H7 (cell line): ENCODE results near the gene IRF4. TPM values are rescaled to one million over a fixed set of nuclear protein-coding genes. Genes with fewer than 3 reads are reported as not detected.

Experiments used
- DNase-seq: peaks from one replicate; pipeline ENCODE4 v3.0.0; 2012
- H3K27me3 ChIP-seq: 2 replicates; pipeline ENCODE4 v1.6.0; 2011; ENCODE audit warnings: mild to moderate bottlenecking, low read length; ENCODE audit not compliant: control insufficient read depth, insufficient read depth
- H3K36me3 ChIP-seq: replicated peaks from 2 replicates; pipeline ENCODE4 v1.5.1; 2011; ENCODE audit warnings: low read length; ENCODE audit not compliant: control insufficient read depth, insufficient read depth
- H3K4me3 ChIP-seq: 2 replicates; pipeline ENCODE4 v1.5.1; 2011; ENCODE audit warnings: low read depth, mild to moderate bottlenecking, control low read depth, low read length, moderate library complexity; ENCODE audit not compliant: insufficient read depth
- total RNA-seq: library from RNA; depleted of rRNA; stranded (reverse); fragments of >200 nt; shearing (Covaris generic); gene quantifications from 2 replicates; pipeline ENCODE4 v1.2.3, GENCODE V29; 2014

Gene IRF4
- total RNA-seq, 1 experiment from 2014 or later, result 1.1 TPM

- H3K27me3 ChIP-seq, result no peaks in the 10 kb centered on the region
- H3K4me3 ChIP-seq, result no peak overlapping the region
These were observed 12.0 kb upstream of the IRF4 start for GRCh38 chr6:379410-380181.

GRCh38 chr6:380234-381218 is 11.0 kb upstream of the IRF4 start:
- no peak for DNase-seq
- H3K27me3 ChIP-seq, result no peaks in the 10 kb centered on the region
- H3K36me3 ChIP-seq, result no peaks in the 10 kb centered on the region
- no peak overlapping the region for H3K4me3 ChIP-seq

More at GRCh38 chr6:379410-380181, 12.0 kb upstream of the IRF4 start:
- DNase-seq, result peak; percentile 57
- no peaks in the 10 kb centered on the region for H3K36me3 ChIP-seq

- Histone ChIP-seq H3K36me3 (no peaks in the 10 kb centered on the region), H3K27me3 (no peaks in the 10 kb centered on the region), H3K4me3 (no peak overlapping the region)
- DNase-seq, result no peak
These were observed 9.7 kb upstream of the IRF4 start for GRCh38 chr6:381742-382461.

- no peaks in the 10 kb centered on the region; the same call in 1 of the 2 replicates for H3K27me3 ChIP-seq
- no peaks in the 10 kb centered on the region for H3K36me3 ChIP-seq
- H3K4me3 ChIP-seq, result no peak overlapping the region
- peak; percentile 63 for DNase-seq
These were observed 8.4 kb upstream of the IRF4 start for GRCh38 chr6:382883-383810.

GRCh38 chr6:383856-384255 is 7.7 kb upstream of the IRF4 start:
- Histone ChIP-seq H3K36me3 (no peaks in the 10 kb centered on the region), H3K27me3 (peaks cover 2% of the 10 kb centered on the region; the same call in 1 of the 2 replicates), H3K4me3 (no peak overlapping the region)
- DNase-seq, result no peak

- no peak for DNase-seq
- H3K27me3 ChIP-seq, result peaks cover 9% of the 10 kb centered on the region
- H3K4me3 ChIP-seq, result no peak overlapping the region
- no peaks in the 10 kb centered on the region for H3K36me3 ChIP-seq
These were observed 6.7 kb upstream of the IRF4 start for GRCh38 chr6:384898-385297.

GRCh38 chr6:385614-386013 is 5.9 kb upstream of the IRF4 start:
- Histone ChIP-seq H3K36me3 (no peaks in the 10 kb centered on the region), H3K27me3 (peaks cover 16% of the 10 kb centered on the region), H3K4me3 (no peak overlapping the region)
- no peak for DNase-seq

GRCh38 chr6:386688-387266 is 4.8 kb upstream of the IRF4 start:
- peaks cover 25% of the 10 kb centered on the region for H3K27me3 ChIP-seq
- H3K36me3 ChIP-seq, result no peaks in the 10 kb centered on the region
- H3K4me3 ChIP-seq, result no peak overlapping the region
- no peak for DNase-seq

GRCh38 chr6:387293-387741 is 4.2 kb upstream of the IRF4 start:
- Histone ChIP-seq H3K27me3 (peaks cover 30% of the 10 kb centered on the region), H3K4me3 (no peak overlapping the region), H3K36me3 (no peaks in the 10 kb centered on the region)
- no peak for DNase-seq

- DNase-seq, result no peak
- no peak overlapping the region for H3K4me3 ChIP-seq
- H3K27me3 ChIP-seq, result peaks cover 41% of the 10 kb centered on the region
- no peaks in the 10 kb centered on the region for H3K36me3 ChIP-seq
These were observed 3.2 kb upstream of the IRF4 start for GRCh38 chr6:388202-388903.

GRCh38 chr6:389143-389542 is 2.4 kb upstream of the IRF4 start:
- DNase-seq, result no peak
- no peaks in the 10 kb centered on the region for H3K36me3 ChIP-seq
- peaks cover 48% of the 10 kb centered on the region for H3K27me3 ChIP-seq
- no peak overlapping the region for H3K4me3 ChIP-seq

- DNase-seq, result no peak
- no peaks in the 10 kb centered on the region for H3K36me3 ChIP-seq
These were observed 1.9 kb upstream of the IRF4 start for GRCh38 chr6:389622-390021.

More at GRCh38 chr6:389622-390021, 1.9 kb upstream of the IRF4 start:
- Histone ChIP-seq H3K4me3 (no peak overlapping the region), H3K27me3 (peaks cover 53% of the 10 kb centered on the region)
